Heart left ventricle (tissue), 16 donors: ENCODE measurements around the gene GTPBP3. TPM values are rescaled to one million over a fixed set of nuclear protein-coding genes. Genes with fewer than 3 reads are reported as not detected.

Experiments used
- ATAC-seq, 4 donors: fragments of 200-7000 bp; cut with Tn5 transposase; one replicate each; pipeline ENCODE4 v1.9.1; 2020 to 2022; ENCODE audit warnings: moderate library complexity in 4 of 4, mild to moderate bottlenecking in 3 of 4, moderate number of reproducible peaks in 1 of 4
- DNase-seq, 5 donors: peaks; one replicate each; pipeline ENCODE4 v3.0.0-alpha.2; 2020
- H3K27ac ChIP-seq, 12 donors: fragments of 200-600 bp; sonication (generic) in 4 of 12; one replicate each; pipeline versions ENCODE4 v1.5.0 to v1.8.0; 2016 to 2022; ENCODE audit warnings: mild to moderate bottlenecking in 2 of 12
- H3K27me3 ChIP-seq, 9 donors: fragments of 200-600 bp; sonication (generic) in 2 of 9; one replicate each; pipeline versions ENCODE4 v1.5.1 to v1.8.0; 2016 to 2022; ENCODE audit warnings: mild to moderate bottlenecking in 3 of 9
- H3K36me3 ChIP-seq, 9 donors: fragments of 200-600 bp; sonication (generic) in 2 of 9; one replicate each; pipeline versions ENCODE4 v1.5.0 to v1.8.0; 2018 to 2022; ENCODE audit warnings: mild to moderate bottlenecking in 2 of 9
- H3K4me1 ChIP-seq, 12 donors: fragments of 200-600 bp; sonication (generic) in 4 of 12; one replicate each; pipeline versions ENCODE4 v1.5.0 to v1.8.0; 2016 to 2022; ENCODE audit warnings: mild to moderate bottlenecking in 3 of 12
- H3K4me3 ChIP-seq, 12 donors: fragments of 200-600 bp; sonication (generic) in 4 of 12; one replicate each; pipeline versions ENCODE4 v1.5.0 to v1.8.0; 2017 to 2022; ENCODE audit warnings: mild to moderate bottlenecking in 9 of 12, moderate library complexity in 4 of 12
- H3K9me3 ChIP-seq, 12 donors: fragments of 200-600 bp; sonication (generic) in 4 of 12; one replicate each; pipeline versions ENCODE4 v1.5.0 to v1.8.0; 2016 to 2022; ENCODE audit warnings: mild to moderate bottlenecking in 1 of 12
- POLR2A ChIP-seq, 2 donors: fragments of 450-650 bp; IDR thresholded peaks; one replicate each; pipeline ENCODE4 v1.6.1; 2017; ENCODE audit warnings: antibody characterized with exemption in 2 of 2, mild to moderate bottlenecking in 2 of 2, moderate library complexity in 2 of 2
- WGBS, 4 donors: extraction: QIAGEN DNeasy Blood & Tissue Kit in 2 of 4; methylation state at CpG; one replicate each; pipeline versions ENCODE4 v1.1.5 to v1.1.7; 2013 to 2018; 5-methylcytosine and 5-hydroxymethylcytosine counted together
- intact Hi-C, 10 donors: fragments of 100-400 bp; cut with DNase I; formaldehyde crosslinking; loops; one replicate each; pipeline versions ENCODE4 v1.11.1 to v1.14.2; 2022
- polyA plus RNA-seq, 2 donors: library from polyadenylated mRNA; stranded (reverse); fragments of 200-250 nt; gene quantifications; one replicate each; pipeline ENCODE4 v1.2.3, GENCODE V29; 2013
- total RNA-seq, 9 donors: library from RNA; depleted of rRNA in 2 of 9; stranded (reverse); fragments of >200 nt in 2 of 9; fragmentation: NEBNext Ultra II Directional in 3 of 9; extraction: Animal tissue kit (Norgen Biotek cat#: 25700) in 3 of 9; gene quantifications; one replicate each; pipeline versions ENCODE4 v1.1.0 to v1.2.4, GENCODE V29; 2016 to 2023
- TF ChIP-seq, protein P1 (sequence below), 12 donors: fragments of 200-600 bp; sonication (generic) in 4 of 12; IDR thresholded peaks; one replicate each; pipeline versions ENCODE4 v1.5.0 to v1.8.0; 2018 to 2022; ENCODE audit warnings: antibody characterized with exemption in 12 of 12, mild to moderate bottlenecking in 5 of 12
- donor health status: ischemic (EF 13 %, LVEDD 7.1; RV severe dilation, severe dysfunction).
- donor health status: healthy with polysubstance abuse.
- donor health status: DM: no; HTN: yes; CAD: no.
- donor health status: DM: no; HTN: no; CAD: no.
- donor health status: ischemic (EF 25% LVEDD 6.9; RV normal size, moderate dysfunction).
- donor health status: ischemic (EF 25% LVEDD 5.7; RV mildly dilated, moderate dysfunction).
- donor health status: healthy.
- donor health status: DM: yes; HTN: yes; CAD: no.
- donor health status: ischemic (EF 35%, LVEDD 5.7; RV mildly dilated, moderate dysfunction).
- donor health status: nonischemic (EF 11% LVEDD 7.7; RV severe dilation, severe dysfunction).
- donor health status: DM: yes; HTN: yes; CAD: no.
- donor health status: PGD.
- donor health status: ischemic (EF 29% LVEDD 5.4; RV normal size, mild dysfunction).
- donor health status: nonischemic (EF 23%, LVEDD 6.1; RV moderate dilation, normal function).

Gene GTPBP3
- total and polyA plus RNA-seq, 11 donors: 6.3 to 20.1 (median 11.3) TPM

DNA sequence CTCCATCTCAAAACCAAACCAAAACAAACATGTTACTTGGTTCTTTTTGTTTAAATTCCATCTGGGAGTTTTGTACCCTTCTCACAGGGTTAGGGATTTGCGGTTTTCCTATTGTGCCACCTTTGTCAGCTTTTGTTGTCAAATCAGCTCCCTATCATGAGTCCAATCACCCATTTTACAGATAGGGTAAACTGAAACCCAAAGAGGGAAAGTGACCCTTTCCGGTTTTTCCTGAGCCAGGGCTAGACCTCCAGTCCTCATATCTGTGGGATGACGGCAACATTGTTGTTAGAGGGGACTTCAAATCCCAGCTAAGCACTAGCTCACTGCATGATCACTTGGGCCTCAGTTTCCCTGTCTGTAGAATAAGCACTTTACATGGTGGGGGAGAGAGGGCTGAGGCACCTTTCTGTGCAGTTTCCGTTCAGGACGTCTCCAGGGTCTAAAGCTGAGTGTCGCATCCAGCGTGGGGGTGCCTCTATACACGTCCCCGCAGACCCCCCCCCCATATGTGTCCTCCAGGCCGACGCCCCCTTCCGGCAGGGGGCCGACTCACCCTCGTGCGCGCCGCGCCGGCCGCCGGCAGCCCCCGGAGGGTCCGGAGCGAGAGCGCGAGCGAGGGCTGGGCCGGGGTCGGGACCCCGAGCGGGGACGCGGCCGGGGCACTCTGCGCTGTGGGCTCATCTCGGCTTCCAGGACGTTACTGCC lies 52.8 kb downstream of the GTPBP3 start:
- peak overlapping the region in 3 of 12 donors; percentile 7 to 28 (median 7) for H3K27ac ChIP-seq
- WGBS, 4 donors: 8 to 11% (median 9%) methylated on average over 27 to 37 of the region's 37 CpGs
- DNase-seq (peak in 1 of 5 donors; percentile 66), ATAC-seq (peak in 1 of 4 donors; percentile 2)
- H3K4me3 ChIP-seq: peak overlapping the region; percentile 8 to 70 (median 50)
- peaks cover 2 to 41% (median 17%) of the 10 kb centered on the region in 12 donors for H3K4me1 ChIP-seq
- H3K36me3 ChIP-seq: no peaks in the 10 kb centered on the region
- intact Hi-C loops: loop anchor here in 9 of 10 donors (1.0 to 10.0 kb wide), 6 partner anchors 44 to 98 kb away; partner anchors contain the start of gene NXNL1 (in 2 of the 9)
- H3K9me3 ChIP-seq: peaks cover 0 to 15% (median 2%) of the 10 kb centered on the region in 12 donors
- TF ChIP-seq, protein P1, sequence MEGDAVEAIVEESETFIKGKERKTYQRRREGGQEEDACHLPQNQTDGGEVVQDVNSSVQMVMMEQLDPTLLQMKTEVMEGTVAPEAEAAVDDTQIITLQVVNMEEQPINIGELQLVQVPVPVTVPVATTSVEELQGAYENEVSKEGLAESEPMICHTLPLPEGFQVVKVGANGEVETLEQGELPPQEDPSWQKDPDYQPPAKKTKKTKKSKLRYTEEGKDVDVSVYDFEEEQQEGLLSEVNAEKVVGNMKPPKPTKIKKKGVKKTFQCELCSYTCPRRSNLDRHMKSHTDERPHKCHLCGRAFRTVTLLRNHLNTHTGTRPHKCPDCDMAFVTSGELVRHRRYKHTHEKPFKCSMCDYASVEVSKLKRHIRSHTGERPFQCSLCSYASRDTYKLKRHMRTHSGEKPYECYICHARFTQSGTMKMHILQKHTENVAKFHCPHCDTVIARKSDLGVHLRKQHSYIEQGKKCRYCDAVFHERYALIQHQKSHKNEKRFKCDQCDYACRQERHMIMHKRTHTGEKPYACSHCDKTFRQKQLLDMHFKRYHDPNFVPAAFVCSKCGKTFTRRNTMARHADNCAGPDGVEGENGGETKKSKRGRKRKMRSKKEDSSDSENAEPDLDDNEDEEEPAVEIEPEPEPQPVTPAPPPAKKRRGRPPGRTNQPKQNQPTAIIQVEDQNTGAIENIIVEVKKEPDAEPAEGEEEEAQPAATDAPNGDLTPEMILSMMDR (IDR thresholded peaks at IDR 0.05): peak in 2 of 12 donors; percentile 12 to 13
- TF ChIP-seq POLR2A (IDR thresholded peaks at IDR 0.05): no peak
- peaks cover 0 to 16% (median 7%) of the 10 kb centered on the region in 9 donors for H3K27me3 ChIP-seq

DNA sequence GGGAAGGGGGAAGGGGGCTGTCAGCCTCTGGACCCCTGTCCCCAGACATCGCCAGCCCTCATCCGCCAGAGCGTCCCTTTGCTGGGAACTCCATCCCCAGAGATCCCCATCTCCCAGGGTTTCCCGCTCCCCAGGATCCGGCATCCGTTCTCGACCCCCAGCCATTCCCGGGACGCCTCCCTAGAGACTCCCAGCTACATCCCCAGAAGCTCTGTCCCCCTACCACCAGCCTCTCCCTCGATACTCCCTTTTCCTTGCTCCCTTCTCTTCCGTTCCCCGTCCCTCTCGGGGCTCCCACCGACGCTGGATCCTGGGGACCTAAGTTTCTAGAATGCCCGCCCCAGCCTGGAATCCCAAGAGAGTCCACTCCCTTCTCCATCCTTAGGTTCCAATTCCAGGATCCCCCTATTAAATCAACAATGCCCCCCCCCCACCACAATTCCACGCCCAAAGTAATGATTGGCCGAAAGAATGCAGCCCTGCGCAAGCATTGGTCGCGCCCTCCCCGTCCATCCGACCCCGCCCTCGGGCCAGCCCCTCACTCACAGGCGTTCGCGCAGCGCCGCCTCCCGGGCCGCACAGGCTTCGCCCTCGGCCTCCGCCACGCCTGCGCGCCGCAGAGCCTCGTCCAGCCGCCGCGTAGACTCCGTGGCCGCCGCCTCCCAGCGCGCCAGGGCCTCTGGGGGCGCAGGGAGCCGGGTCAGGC lies 53.5 kb downstream of the GTPBP3 start:
- H3K9me3 ChIP-seq: peaks cover 0 to 15% (median 2%) of the 10 kb centered on the region in 12 donors
- peak overlapping the region; percentile 8 to 70 (median 50) for H3K4me3 ChIP-seq
- ATAC-seq (peak; percentile 91 to 99 (median 98)), DNase-seq (peak; percentile 93 to 96 (median 94))
- intact Hi-C loops: loop anchor here in 7 of 10 donors (1.0 to 10.0 kb wide), 4 partner anchors 45 to 98 kb away; partner anchors contain the start of gene NXNL1 (in 2 of the 7)
- TF ChIP-seq POLR2A (IDR thresholded peaks at IDR 0.05): peak in 1 of 2 donors; percentile 36
- TF ChIP-seq, protein P1 (IDR thresholded peaks at IDR 0.05): peak; percentile 45 to 88 (median 79)
- H3K27me3 ChIP-seq: peaks cover 0 to 16% (median 7%) of the 10 kb centered on the region in 9 donors
- peaks cover 2 to 44% (median 17%) of the 10 kb centered on the region in 12 donors for H3K4me1 ChIP-seq
- H3K36me3 ChIP-seq: no peaks in the 10 kb centered on the region
- 0 to 2% (median 1%) methylated on average over 36 to 50 of the region's 50 CpGs for WGBS, 4 donors
- H3K27ac ChIP-seq: peak overlapping the region in 4 of 12 donors; percentile 3 to 28 (median 7)

DNA sequence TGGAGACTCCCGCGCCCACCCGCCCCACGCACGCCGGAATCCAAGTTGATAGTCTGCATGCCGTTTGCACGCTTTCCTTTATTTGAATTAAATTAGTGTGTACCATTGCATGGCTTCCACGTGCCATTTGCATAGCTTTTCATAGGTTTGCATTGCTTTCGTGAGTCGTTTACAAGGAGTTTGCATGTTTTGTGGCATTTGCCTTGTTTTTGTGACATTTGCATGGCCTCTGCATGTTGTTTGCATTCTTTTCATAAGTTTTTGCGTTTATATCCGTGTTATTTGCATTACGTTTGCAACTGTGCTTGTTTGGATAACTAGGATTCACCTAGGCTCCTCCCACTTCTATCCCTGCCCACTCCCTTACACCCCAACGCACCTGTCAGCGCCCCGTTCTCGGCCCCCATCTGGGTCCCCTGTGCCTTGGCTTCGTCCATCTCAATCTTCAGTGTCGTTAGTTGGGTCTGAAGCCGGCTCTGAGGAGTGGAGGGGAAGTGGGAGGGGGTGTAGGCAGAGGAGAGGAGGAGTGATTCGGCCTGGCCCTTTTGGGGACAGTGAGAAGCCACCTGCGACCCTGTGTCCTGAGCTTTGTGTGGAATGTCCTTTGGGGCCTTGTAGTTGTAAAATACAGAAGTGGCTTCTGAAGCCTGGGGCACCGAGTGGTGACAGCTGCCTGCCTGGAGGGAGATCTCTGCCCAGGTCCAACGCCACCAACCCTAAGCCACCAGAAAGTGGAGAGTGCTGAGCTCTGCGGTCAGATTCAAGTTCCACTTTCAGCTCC lies 54.2 kb downstream of the GTPBP3 start:
- ATAC-seq (no peak), DNase-seq (no peak)
- WGBS, 4 donors: 9 to 15% (median 11%) methylated on average over 23 to 26 of the region's 26 CpGs
- Histone ChIP-seq H3K4me1 (peaks cover 2 to 44% (median 15%) of the 10 kb centered on the region in 12 donors), H3K4me3 (peak overlapping the region in 11 of 12 donors; percentile 29 to 70 (median 51)), H3K9me3 (peaks cover 0 to 15% (median 2%) of the 10 kb centered on the region in 12 donors), H3K36me3 (no peaks in the 10 kb centered on the region), H3K27me3 (peaks cover 0 to 16% (median 7%) of the 10 kb centered on the region in 9 donors), H3K27ac (peak overlapping the region in 2 of 12 donors; percentile 3 to 35)
- intact Hi-C loops: loop anchor here in 7 of 10 donors (2.0 to 10.0 kb wide), 3 partner anchors 73 to 99 kb away; partner anchors contain the start of gene NXNL1 (in 2 of the 7)
- no peak for TF ChIP-seq POLR2A (IDR thresholded peaks at IDR 0.05)
- TF ChIP-seq, protein P1 (IDR thresholded peaks at IDR 0.05): peak in 4 of 12 donors; percentile 1 to 14 (median 2)

Other genes starting within 250 kb of the GTPBP3 start
- 10 to 100 TPM; 22.5 to 34.4 (median 25.8) TPM for gene USE1, start 122.2 kb upstream of the GTPBP3 start, total RNA-seq
- gene USE1, start 122.2 kb upstream of the GTPBP3 start, polyA plus RNA-seq: 10 to 100 TPM; 60.6 to 69.6 TPM
- 10 to 100 TPM in 6 of 9 donors, 1 to 10 TPM in 3; 8.7 to 27.2 (median 16.8) TPM for gene OCEL1, start 111.3 kb upstream of the GTPBP3 start, total RNA-seq
- 10 to 100 TPM; 15.6 to 35.2 TPM for gene OCEL1, start 111.3 kb upstream of the GTPBP3 start, polyA plus RNA-seq
- 100 to 1,000 TPM in 2 of 9 donors, 10 to 100 TPM in 7; 34.7 to 117 (median 47.0) TPM for gene NR2F6, start 91.6 kb upstream of the GTPBP3 start, total RNA-seq
- 10 to 100 TPM; 30.8 to 38.3 TPM for gene NR2F6, start 91.6 kb upstream of the GTPBP3 start, polyA plus RNA-seq
- gene USHBP1, start 72.8 kb upstream of the GTPBP3 start, total RNA-seq: 10 to 100 TPM in 1 of 9 donors, 1 to 10 TPM in 8; 3.7 to 14.6 (median 7.3) TPM
- gene USHBP1, start 72.8 kb upstream of the GTPBP3 start, polyA plus RNA-seq: 10 to 100 TPM; 11.1 to 12.4 TPM
- 10 to 100 TPM; 60.9 to 92.4 (median 75.9) TPM for gene BABAM1, start 70.1 kb upstream of the GTPBP3 start, total RNA-seq
- gene BABAM1, start 70.1 kb upstream of the GTPBP3 start, polyA plus RNA-seq: 10 to 100 TPM; 67.2 to 73.5 TPM
- gene ANKLE1, start 55.7 kb upstream of the GTPBP3 start, total RNA-seq: under 1 TPM in 7 of 9 donors, not detected in 2; 0.07 to 0.44 (median 0.23) TPM
- under 1 TPM; 0.08 to 0.36 TPM for gene ANKLE1, start 55.7 kb upstream of the GTPBP3 start, polyA plus RNA-seq
- 10 to 100 TPM in 5 of 9 donors, 1 to 10 TPM in 4; 7.4 to 21.8 (median 10.3) TPM for gene ABHD8, start 34.1 kb upstream of the GTPBP3 start, total RNA-seq
- gene ABHD8, start 34.1 kb upstream of the GTPBP3 start, polyA plus RNA-seq: 10 to 100 TPM; 11.6 to 19.2 TPM
- gene MRPL34, start 31.7 kb upstream of the GTPBP3 start, total RNA-seq: 100 to 1,000 TPM in 8 of 9 donors, 10 to 100 TPM in 1; 97.8 to 389 (median 174) TPM
- 100 to 1,000 TPM; 296 to 325 TPM for gene MRPL34, start 31.7 kb upstream of the GTPBP3 start, polyA plus RNA-seq
- 10 to 100 TPM; 13.9 to 47.1 (median 35.7) TPM for gene DDA1, start 28.0 kb upstream of the GTPBP3 start, total RNA-seq
- 10 to 100 TPM; 64.8 to 84.6 TPM for gene DDA1, start 28.0 kb upstream of the GTPBP3 start, polyA plus RNA-seq
- 10 to 100 TPM in 2 of 9 donors, 1 to 10 TPM in 7; 6.4 to 11.0 (median 7.9) TPM for gene ANO8, start 2.7 kb upstream of the GTPBP3 start, total RNA-seq
- 1 to 10 TPM; 4.8 to 8.3 TPM for gene ANO8, start 2.7 kb upstream of the GTPBP3 start, polyA plus RNA-seq
- 10 to 100 TPM in 4 of 9 donors, 1 to 10 TPM in 5; 7.1 to 52.8 (median 9.5) TPM for gene PLVAP, start 39.8 kb downstream of the GTPBP3 start, total RNA-seq
- gene PLVAP, start 39.8 kb downstream of the GTPBP3 start, polyA plus RNA-seq: 10 to 100 TPM; 26.4 to 50.1 TPM
- under 1 TPM in 2 of 9 donors, not detected in 7; 0.37 to 0.53 TPM for gene CCDC194, start 56.6 kb downstream of the GTPBP3 start, total RNA-seq
- gene CCDC194, start 56.6 kb downstream of the GTPBP3 start, polyA plus RNA-seq: under 1 TPM in 1 of 2 donors, not detected in 1; 0.23 TPM
- 100 to 1,000 TPM in 1 of 9 donors, 10 to 100 TPM in 8; 28.6 to 116 (median 49.4) TPM for gene BST2, start 68.1 kb downstream of the GTPBP3 start, total RNA-seq
- 10 to 100 TPM; 37.1 to 64.1 TPM for gene BST2, start 68.1 kb downstream of the GTPBP3 start, polyA plus RNA-seq
- 10 to 100 TPM; 11.8 to 41.5 (median 18.5) TPM for gene MVB12A, start 82.5 kb downstream of the GTPBP3 start, total RNA-seq
- 10 to 100 TPM; 30.7 to 46.5 TPM for gene MVB12A, start 82.5 kb downstream of the GTPBP3 start, polyA plus RNA-seq
- under 1 TPM in 1 of 9 donors, not detected in 8; 0.52 TPM for gene TMEM221, start 111.1 kb downstream of the GTPBP3 start, total RNA-seq
- under 1 TPM in 1 of 2 donors, not detected in 1; 0.04 TPM for gene TMEM221, start 111.1 kb downstream of the GTPBP3 start, polyA plus RNA-seq
- 1 to 10 TPM in 1 of 9 donors, under 1 TPM in 3, not detected in 5; 0.32 to 1.1 (median 0.57) TPM for gene NXNL1, start 123.4 kb downstream of the GTPBP3 start, total RNA-seq
- under 1 TPM in 1 of 2 donors, not detected in 1; 0.69 TPM for gene NXNL1, start 123.4 kb downstream of the GTPBP3 start, polyA plus RNA-seq
- gene SLC27A1, start 133.0 kb downstream of the GTPBP3 start, total RNA-seq: 10 to 100 TPM; 32.6 to 70.3 (median 52.7) TPM
- gene SLC27A1, start 133.0 kb downstream of the GTPBP3 start, polyA plus RNA-seq: 10 to 100 TPM; 22.1 to 47.6 TPM
- 10 to 100 TPM; 15.5 to 57.1 (median 27.0) TPM for gene PGLS, start 174.1 kb downstream of the GTPBP3 start, total RNA-seq
- 10 to 100 TPM; 28.8 to 45.9 TPM for gene PGLS, start 174.1 kb downstream of the GTPBP3 start, polyA plus RNA-seq
- 100 to 1,000 TPM in 1 of 9 donors, 10 to 100 TPM in 8; 23.7 to 117 (median 32.6) TPM for gene COLGALT1, start 218.1 kb downstream of the GTPBP3 start, total RNA-seq
- gene COLGALT1, start 218.1 kb downstream of the GTPBP3 start, polyA plus RNA-seq: 10 to 100 TPM; 16.1 to 49.8 TPM